Activated T-cell treated with anti-CD3 and anti-CD28 coated beads, Interleukin-2, amount 50 U/mL, for 72 hours (primary cell): ENCODE measurements around the gene CDK19. TPM values are rescaled to one million over a fixed set of nuclear protein-coding genes. Genes with fewer than 3 reads are reported as not detected.
A peak's percentile ranks its signal among the peaks of the same experiment; 100 is the strongest.
"Not testable (repeated sequence)": the region's sequence is repeated elsewhere in the genome, so short reads cannot be mapped to it uniquely, and the experiment has no call there.

Experiments used
- ATAC-seq, 2 donors: fragments of 150-1000 bp; cut with Tn5 transposase; replicated peaks in 1 of 2; 2 replicates each; pipeline ENCODE4 v1.10.0; 2021; ENCODE audit warnings: moderate library complexity in 2 of 2, mild to moderate bottlenecking in 1 of 2
- DNase-seq, 2 donors: peaks; one replicate each; pipeline ENCODE4 v3.0.0; 2021 to 2022; ENCODE audit warnings: mixed read lengths in 1 of 2
- H3K27ac Mint-ChIP-seq: one replicate; pipeline ENCODE4 v1.8.0; 2022; ENCODE audit warnings: mild to moderate bottlenecking, moderate library complexity, mixed read lengths
- H3K27me3 Mint-ChIP-seq: one replicate; pipeline ENCODE4 v1.8.0; 2022; ENCODE audit warnings: low read depth, mixed read lengths
- H3K36me3 Mint-ChIP-seq, 2 donors: one replicate each; pipeline ENCODE4 v1.8.0; 2022; ENCODE audit warnings: mixed read lengths in 2 of 2, mild to moderate bottlenecking in 1 of 2; ENCODE audit not compliant: insufficient read depth in 2 of 2
- H3K4me1 Mint-ChIP-seq: one replicate; pipeline ENCODE4 v1.8.0; 2022; ENCODE audit warnings: low read depth, mixed read lengths
- H3K4me3 Mint-ChIP-seq, 2 donors: one replicate each; pipeline ENCODE4 v1.8.0; 2022; ENCODE audit warnings: mild to moderate bottlenecking in 2 of 2, mixed read lengths in 2 of 2, moderate library complexity in 2 of 2
- H3K9me3 Mint-ChIP-seq, 2 donors: one replicate each; pipeline ENCODE4 v1.8.0; 2022; ENCODE audit warnings: mixed read lengths in 2 of 2
- total RNA-seq, 2 donors: library from RNA; stranded (reverse); gene quantifications; one replicate each; pipeline ENCODE4 v1.2.3, GENCODE V29; 2022

The CDK19 gene
- total RNA-seq = 10 to 100 TPM; 31.9 to 34.0 TPM

GRCh38 chr6:110815411-110816409 lies at the start of gene CDK19:
CDK19 (minus strand) TSS chr6:110815469; CDS start chr6:110815136, 333 bp downstream.
- H3K4me3 Mint-ChIP-seq = peak within 1 kb of the TSS; percentile 96 to 100
- no peaks in the 10 kb centered on the region for H3K27me3 Mint-ChIP-seq
- ATAC-seq (peak; percentile 83 to 86), DNase-seq (peak; percentile 98)
- no peaks in the 10 kb centered on the region for H3K9me3 Mint-ChIP-seq
- H3K27ac Mint-ChIP-seq = peak within 1 kb of the TSS; percentile 63
- peaks cover 1% of the 10 kb centered on the region in 2 donors for H3K36me3 Mint-ChIP-seq
- H3K4me1 Mint-ChIP-seq = peaks cover 36% of the 10 kb centered on the region

- H3K4me3 Mint-ChIP-seq = no peak overlapping the region
- peaks cover 17% of the 10 kb centered on the region for H3K4me1 Mint-ChIP-seq
- no peaks in the 10 kb centered on the region for H3K36me3 Mint-ChIP-seq
- H3K27me3 Mint-ChIP-seq = no peaks in the 10 kb centered on the region
- ATAC-seq (no peak), DNase-seq (no peak)
- H3K9me3 Mint-ChIP-seq = no peaks in the 10 kb centered on the region
- H3K27ac Mint-ChIP-seq = no peak overlapping the region
Observed at GRCh38 chr6:110864824-110865223, 49.6 kb upstream of the CDK19 start.

- Mint-ChIP-seq H3K27me3 (no peaks in the 10 kb centered on the region), H3K27ac (no peak overlapping the region), H3K4me3 (peak overlapping the region; percentile 12 to 47), H3K36me3 (peaks cover 0 to 2% of the 10 kb centered on the region in 2 donors), H3K9me3 (no peaks in the 10 kb centered on the region), H3K4me1 (peaks cover 12% of the 10 kb centered on the region)
- DNase-seq (no peak), ATAC-seq (no peak)
Observed at GRCh38 chr6:110859335-110859792, 44.1 kb upstream of the CDK19 start.

GRCh38 chr6:110858562-110859214 lies 43.4 kb upstream of the CDK19 start:
- Mint-ChIP-seq H3K9me3 (no peaks in the 10 kb centered on the region), H3K36me3 (peaks cover 0 to 2% of the 10 kb centered on the region in 2 donors), H3K4me3 (peak overlapping the region in 1 of 2 donors; percentile 47), H3K27ac (no peak overlapping the region), H3K4me1 (peaks cover 12% of the 10 kb centered on the region), H3K27me3 (no peaks in the 10 kb centered on the region)
- DNase-seq (no peak), ATAC-seq (no peak)

- no peaks in the 10 kb centered on the region for H3K27me3 Mint-ChIP-seq
- no peaks in the 10 kb centered on the region for H3K9me3 Mint-ChIP-seq
- H3K4me3 Mint-ChIP-seq = no peak overlapping the region
- H3K4me1 Mint-ChIP-seq = peaks cover 12% of the 10 kb centered on the region
- no peak overlapping the region for H3K27ac Mint-ChIP-seq
- DNase-seq = no peak
- H3K36me3 Mint-ChIP-seq = peaks cover 0 to 2% of the 10 kb centered on the region in 2 donors
- no peak for ATAC-seq
Observed at GRCh38 chr6:110858016-110858415, 42.7 kb upstream of the CDK19 start.

- H3K36me3 Mint-ChIP-seq = peaks cover 0 to 2% of the 10 kb centered on the region in 2 donors
- H3K4me3 Mint-ChIP-seq = no peak overlapping the region
- H3K27ac Mint-ChIP-seq = no peak overlapping the region
- H3K4me1 Mint-ChIP-seq = peaks cover 12% of the 10 kb centered on the region
- no peaks in the 10 kb centered on the region for H3K9me3 Mint-ChIP-seq
- ATAC-seq (no peak), DNase-seq (no peak)
- no peaks in the 10 kb centered on the region for H3K27me3 Mint-ChIP-seq
Observed at GRCh38 chr6:110856296-110856695, 41.0 kb upstream of the CDK19 start.

GRCh38 chr6:110853754-110854477 lies 38.6 kb upstream of the CDK19 start:
- Mint-ChIP-seq H3K4me3 (no peak overlapping the region), H3K9me3 (no peaks in the 10 kb centered on the region), H3K27me3 (no peaks in the 10 kb centered on the region), H3K27ac (no peak overlapping the region), H3K4me1 (no peaks in the 10 kb centered on the region), H3K36me3 (no peaks in the 10 kb centered on the region)
- DNase-seq = no peak
- no peak for ATAC-seq

- H3K4me1 Mint-ChIP-seq = no peaks in the 10 kb centered on the region
- H3K36me3 Mint-ChIP-seq = no peaks in the 10 kb centered on the region
- no peaks in the 10 kb centered on the region for H3K9me3 Mint-ChIP-seq
- ATAC-seq (no peak), DNase-seq (no peak)
- H3K4me3 Mint-ChIP-seq = no peak overlapping the region
- H3K27me3 Mint-ChIP-seq = no peaks in the 10 kb centered on the region
- no peak overlapping the region for H3K27ac Mint-ChIP-seq
Observed at GRCh38 chr6:110852773-110853172, 37.5 kb upstream of the CDK19 start.

GRCh38 chr6:110849781-110850180 lies 34.5 kb upstream of the CDK19 start:
- Mint-ChIP-seq H3K9me3 (no peaks in the 10 kb centered on the region), H3K27me3 (no peaks in the 10 kb centered on the region), H3K36me3 (no peaks in the 10 kb centered on the region), H3K4me1 (no peaks in the 10 kb centered on the region), H3K4me3 (no peak overlapping the region), H3K27ac (no peak overlapping the region)
- ATAC-seq (no peak), DNase-seq (no peak)

GRCh38 chr6:110841266-110841665 lies 26.0 kb upstream of the CDK19 start:
- Mint-ChIP-seq H3K27me3 (no peaks in the 10 kb centered on the region), H3K4me1 (no peaks in the 10 kb centered on the region), H3K27ac (no peak overlapping the region), H3K9me3 (no peaks in the 10 kb centered on the region), H3K36me3 (no peaks in the 10 kb centered on the region), H3K4me3 (no peak overlapping the region)
- DNase-seq (no peak), ATAC-seq (no peak)

- not testable (repeated sequence) for DNase-seq, H3K4me1 Mint-ChIP-seq, H3K4me3 Mint-ChIP-seq, H3K36me3 Mint-ChIP-seq, H3K27ac Mint-ChIP-seq, H3K27me3 Mint-ChIP-seq, H3K9me3 Mint-ChIP-seq, ATAC-seq
Observed at GRCh38 chr6:110835751-110836150, 20.5 kb upstream of the CDK19 start.

GRCh38 chr6:110833831-110834230 lies 18.6 kb upstream of the CDK19 start:
- Mint-ChIP-seq H3K4me1 (no peaks in the 10 kb centered on the region), H3K4me3 (no peak overlapping the region), H3K36me3 (no peaks in the 10 kb centered on the region), H3K27me3 (no peaks in the 10 kb centered on the region), H3K9me3 (no peaks in the 10 kb centered on the region), H3K27ac (no peak overlapping the region)
- ATAC-seq = no peak
- no peak for DNase-seq

GRCh38 chr6:110831405-110831804 lies 16.1 kb upstream of the CDK19 start:
- H3K9me3 Mint-ChIP-seq = no peaks in the 10 kb centered on the region

More at GRCh38 chr6:110831405-110831804, 16.1 kb upstream of the CDK19 start:
- Mint-ChIP-seq H3K36me3 (no peaks in the 10 kb centered on the region), H3K4me3 (no peak overlapping the region), H3K4me1 (no peaks in the 10 kb centered on the region), H3K27me3 (no peaks in the 10 kb centered on the region), H3K27ac (no peak overlapping the region)
- DNase-seq (no peak), ATAC-seq (no peak)
